CD4-positive, alpha-beta T cell (primary cell): ENCODE data around the gene LASP1. TPM values are rescaled to one million over a fixed set of nuclear protein-coding genes. Genes with fewer than 3 reads are reported as not detected.

ENCODE experiments used
- ATAC-seq: fragments of 200-7000 bp; cut with Tn5 transposase; one replicate; pipeline ENCODE4 v1.10.0; 2022; ENCODE audit warnings: mild to moderate bottlenecking; ENCODE audit not compliant: poor library complexity
- CTCF ChIA-PET: fragments of 350-600 bp; sonication (Branson Sonifier 250); formaldehyde crosslinking; loops from one replicate; lab custom pipeline; 2021; ENCODE audit warnings: antibody characterized with exemption, inconsistent platforms; lab: Charles Lee
- POLR2A ChIA-PET: fragments of 350-600 bp; sonication (Branson Sonifier 250); formaldehyde crosslinking; loops from one replicate; lab custom pipeline; 2021; ENCODE audit warnings: antibody characterized with exemption, inconsistent platforms; lab: Charles Lee
- DNase-seq, 14 experiments: peaks; one replicate each; pipeline ENCODE4 v3.0.0-alpha.2; 2013 to 2020; ENCODE audit warnings: mixed read lengths in 2 of 14
- H3K27ac ChIP-seq, 2 donors: one replicate each; pipeline versions ENCODE4 v1.5.1 to v1.7.0; 2013; ENCODE audit warnings: low read length in 2 of 2, low read depth in 1 of 2, mild to moderate bottlenecking in 1 of 2
- H3K27me3 ChIP-seq, 2 experiments: 1 replicate in 1 of 2; 2 replicates in 1 of 2; pipeline versions ENCODE4 v1.6.1 to v1.7.0; 2013; ENCODE audit warnings: low read length in 2 of 2, control low read depth in 1 of 2, mild to moderate bottlenecking in 1 of 2, moderate library complexity in 1 of 2; ENCODE audit not compliant: insufficient read depth in 2 of 2, control insufficient read depth in 1 of 2
- H3K36me3 ChIP-seq: one replicate; pipeline ENCODE4 v1.6.1; 2013; ENCODE audit warnings: low read length, control low read depth; ENCODE audit not compliant: insufficient read depth
- H3K4me1 ChIP-seq: one replicate; pipeline ENCODE4 v1.6.1; 2013; ENCODE audit warnings: low read length, control low read depth; ENCODE audit not compliant: insufficient read depth
- H3K4me3 ChIP-seq: one replicate; pipeline ENCODE4 v1.5.1; 2013; ENCODE audit warnings: mild to moderate bottlenecking, low read length, moderate library complexity
- H3K9me3 ChIP-seq, 2 experiments: 1 replicate in 1 of 2; 2 replicates in 1 of 2; pipeline versions ENCODE4 v1.6.1 to v1.7.0; 2013; ENCODE audit warnings: low read length in 2 of 2, mild to moderate bottlenecking in 2 of 2, control low read depth in 1 of 2, moderate library complexity in 1 of 2; ENCODE audit not compliant: control insufficient read depth in 1 of 2, insufficient read depth in 1 of 2
- H3K27ac Mint-ChIP-seq: one replicate; pipeline ENCODE4 v1.8.0; 2020; ENCODE audit warnings: mixed read lengths
- H3K27me3 Mint-ChIP-seq: one replicate; pipeline ENCODE4 v1.8.0; 2021; ENCODE audit warnings: mixed read lengths
- H3K36me3 Mint-ChIP-seq: one replicate; pipeline ENCODE4 v1.8.0; 2021; ENCODE audit warnings: low read depth, mixed read lengths
- H3K4me1 Mint-ChIP-seq: one replicate; pipeline ENCODE4 v1.8.0; 2021; ENCODE audit warnings: low read depth, mixed read lengths
- H3K4me3 Mint-ChIP-seq: one replicate; pipeline ENCODE4 v1.8.0; 2020; ENCODE audit warnings: mild to moderate bottlenecking, mixed read lengths
- H3K9me3 Mint-ChIP-seq: one replicate; pipeline ENCODE4 v1.8.0; 2020; ENCODE audit warnings: mixed read lengths
- intact Hi-C, 2 experiments: fragments of 100-400 bp; cut with DNase I in 1 of 2; cut with micrococcal nuclease in 1 of 2; formaldehyde crosslinking; loops; one replicate each; pipeline versions ENCODE4 v1.15.1 to v1.9.0; 2023 to 2025; cut with DNase I, micrococcal nuclease
- total RNA-seq, 174 experiments: library from RNA in 2 of 174; stranded (reverse) in 2 of 174; gene quantifications; one replicate each; pipeline ENCODE4 v1.2.3 and lab custom pipeline; 2021 to 2026
- TF ChIP-seq, protein P1 (sequence below): fragments of 200-600 bp; IDR thresholded peaks from one replicate; pipeline ENCODE4 v1.8.0; 2022; ENCODE audit warnings: antibody characterized with exemption, mild to moderate bottlenecking

LASP1 gene
- total RNA-seq, 2 experiments from 2014 or later = 50.1 to 50.5 TPM

- Histone ChIP-seq H3K9me3 (no peaks in the 10 kb centered on the region), H3K4me3 (no peak overlapping the region), H3K27me3 (no peaks in the 10 kb centered on the region), H3K4me1 (peaks cover 100% of the 10 kb centered on the region), H3K36me3 (peaks cover 81% of the 10 kb centered on the region), H3K27ac (peak overlapping the region in 1 of 2 donors; percentile 54)
- Mint-ChIP-seq H3K4me1 (peaks cover 93% of the 10 kb centered on the region), H3K9me3 (no peaks in the 10 kb centered on the region), H3K36me3 (peaks cover 76% of the 10 kb centered on the region), H3K27me3 (no peaks in the 10 kb centered on the region), H3K4me3 (no peak overlapping the region), H3K27ac (peak overlapping the region; percentile 89)
- intact Hi-C loops = no loop called here
- ChIA-PET CTCF (interaction anchor here (1.2 kb wide), 1 partner anchor 18 kb away, joined by 3 read pairs; no protein-coding TSS in a partner anchor), POLR2A (interaction anchor here (1.0 to 2.0 kb wide), 3 partner anchors 10 to 311 kb away, joined by 4 to 11 read pairs (median 4); partner anchors contain the start of genes LASP1 and RPL19)
- TF ChIP-seq, protein P1, sequence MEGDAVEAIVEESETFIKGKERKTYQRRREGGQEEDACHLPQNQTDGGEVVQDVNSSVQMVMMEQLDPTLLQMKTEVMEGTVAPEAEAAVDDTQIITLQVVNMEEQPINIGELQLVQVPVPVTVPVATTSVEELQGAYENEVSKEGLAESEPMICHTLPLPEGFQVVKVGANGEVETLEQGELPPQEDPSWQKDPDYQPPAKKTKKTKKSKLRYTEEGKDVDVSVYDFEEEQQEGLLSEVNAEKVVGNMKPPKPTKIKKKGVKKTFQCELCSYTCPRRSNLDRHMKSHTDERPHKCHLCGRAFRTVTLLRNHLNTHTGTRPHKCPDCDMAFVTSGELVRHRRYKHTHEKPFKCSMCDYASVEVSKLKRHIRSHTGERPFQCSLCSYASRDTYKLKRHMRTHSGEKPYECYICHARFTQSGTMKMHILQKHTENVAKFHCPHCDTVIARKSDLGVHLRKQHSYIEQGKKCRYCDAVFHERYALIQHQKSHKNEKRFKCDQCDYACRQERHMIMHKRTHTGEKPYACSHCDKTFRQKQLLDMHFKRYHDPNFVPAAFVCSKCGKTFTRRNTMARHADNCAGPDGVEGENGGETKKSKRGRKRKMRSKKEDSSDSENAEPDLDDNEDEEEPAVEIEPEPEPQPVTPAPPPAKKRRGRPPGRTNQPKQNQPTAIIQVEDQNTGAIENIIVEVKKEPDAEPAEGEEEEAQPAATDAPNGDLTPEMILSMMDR = no peak
- ATAC-seq = no peak
- no peak for DNase-seq
Measured at GRCh38 chr17:38888842-38889241, 19.0 kb downstream of the LASP1 start.

GRCh38 chr17:38889745-38890409, 20.0 kb downstream of the LASP1 start:
- H3K27ac ChIP-seq = peak overlapping the region; percentile 54 to 71
- CTCF ChIA-PET = interaction anchor here (0.6 to 2.4 kb wide), 4 partner anchors 14 to 93 kb away, joined by 3 to 6 read pairs (median 4); no protein-coding TSS in a partner anchor
- intact Hi-C loops = loop anchor here in 1 of 2 experiments (2.0 kb wide), 1 partner anchor 19 kb away; the partner anchor contains the start of gene LASP1

GRCh38 chr17:38890410-38890746, 20.5 kb downstream of the LASP1 start:
- Histone ChIP-seq H3K27me3 (no peaks in the 10 kb centered on the region), H3K36me3 (peaks cover 77% of the 10 kb centered on the region), H3K4me1 (peaks cover 97% of the 10 kb centered on the region), H3K27ac (peak overlapping the region; percentile 54 to 71), H3K9me3 (no peaks in the 10 kb centered on the region), H3K4me3 (no peak overlapping the region)
- DNase-seq (peak in 4 of 14 experiments; percentile 37 to 59 (median 45)), ATAC-seq (peak; percentile 39)
- intact Hi-C loops = loop anchor here in 1 of 2 experiments (2.0 kb wide), 1 partner anchor 20 kb away; the partner anchor contains the start of gene LASP1
- Mint-ChIP-seq H3K36me3 (peaks cover 75% of the 10 kb centered on the region), H3K4me3 (peak overlapping the region; percentile 32), H3K27ac (peak overlapping the region; percentile 89), H3K9me3 (no peaks in the 10 kb centered on the region), H3K27me3 (no peaks in the 10 kb centered on the region), H3K4me1 (peaks cover 89% of the 10 kb centered on the region)
- TF ChIP-seq, protein P1 = no peak
- ChIA-PET POLR2A (interaction anchor here (0.6 to 2.0 kb wide), 3 partner anchors 9 to 91 kb away, joined by 3 to 11 read pairs (median 3); partner anchors contain the start of genes LASP1 and PIP4K2B), CTCF (interaction anchor here (0.6 to 2.4 kb wide), 3 partner anchors 13 to 93 kb away, joined by 3 to 6 read pairs (median 4); no protein-coding TSS in a partner anchor)

More at GRCh38 chr17:38889745-38890409, 20.0 kb downstream of the LASP1 start:
- ATAC-seq = no peak
- Histone ChIP-seq H3K9me3 (no peaks in the 10 kb centered on the region), H3K27me3 (no peaks in the 10 kb centered on the region), H3K4me3 (no peak overlapping the region), H3K4me1 (peaks cover 98% of the 10 kb centered on the region), H3K36me3 (peaks cover 82% of the 10 kb centered on the region)
- POLR2A ChIA-PET = interaction anchor here (0.6 to 2.0 kb wide), 5 partner anchors 9 to 91 kb away, joined by 3 to 11 read pairs (median 3); partner anchors contain the start of genes LASP1 and PIP4K2B
- Mint-ChIP-seq H3K36me3 (peaks cover 80% of the 10 kb centered on the region), H3K27ac (peak overlapping the region; percentile 89), H3K27me3 (no peaks in the 10 kb centered on the region), H3K4me1 (peaks cover 94% of the 10 kb centered on the region), H3K4me3 (peak overlapping the region; percentile 32), H3K9me3 (no peaks in the 10 kb centered on the region)
- TF ChIP-seq, protein P1 = no peak
- DNase-seq = peak in 1 of 14 experiments; percentile 14
